HCT116 (cell line): ENCODE data around the gene PEAK1. TPM values are rescaled to one million over a fixed set of nuclear protein-coding genes. Genes with fewer than 3 reads are reported as not detected.

Experiments used
- ATAC-seq: fragments of 200-7000 bp; cut with Tn5 transposase; 2 replicates; pipeline ENCODE4 v1.9.1; 2020; ENCODE audit warnings: mild to moderate bottlenecking, moderate library complexity
- BruUV-seq: library from RNA; stranded (reverse); fragments of 400-500 nt; replicated peaks from 2 replicates; lab custom pipeline; 2021; lab: Mats Ljungman, UMichigan
- CTCF ChIA-PET: fragments of 300-600 bp; sonication (Branson Sonifier 250); formaldehyde crosslinking; loops from one replicate; lab custom pipeline; 2021; ENCODE audit warnings: antibody characterized with exemption; lab: Charles Lee
- POLR2A ChIA-PET: fragments of 300-600, 350-600 bp; sonication (Branson Sonifier 250); formaldehyde crosslinking; loops from one replicate; lab custom pipeline; 2021; ENCODE audit warnings: antibody characterized with exemption; lab: Charles Lee
- RAD21 ChIA-PET, 2 experiments: fragments of 300-600 bp; sonication (Branson Sonifier 250); formaldehyde crosslinking; loops; one replicate each; lab custom pipeline; 2023; ENCODE audit warnings: low total read pairs in 2 of 2; ENCODE audit not compliant: uncharacterized antibody in 2 of 2, unreplicated experiment in 2 of 2, low non-redundant PET in 1 of 2; lab: Charles Lee
- DNase-seq: peaks from one replicate; pipeline ENCODE4 v3.0.0-alpha.2; 2010; ENCODE audit warnings: low read depth, low spot score
- H2AFZ ChIP-seq: fragments of 200-600 bp; shearing (Covaris generic), sonication (generic); 2 replicates; pipeline ENCODE4 v1.6.1; 2017; ENCODE audit warnings: low read depth, mixed run types, mixed read lengths, antibody characterized with exemption, low read length; ENCODE audit not compliant: poor library complexity, severe bottlenecking
- H3K27ac ChIP-seq: 2 replicates; pipeline ENCODE4 v1.5.1; 2012; ENCODE audit warnings: low read depth, low read length
- H3K27me3 ChIP-seq: fragments of 200-600 bp; sonication (generic); 2 replicates; pipeline ENCODE4 v1.6.1; 2016; ENCODE audit warnings: mixed run types, low read length, mixed read lengths; ENCODE audit not compliant: insufficient read depth
- H3K36me3 ChIP-seq, 2 experiments: fragments of 200-500 bp in 1 of 2; fragments of 200-600 bp in 1 of 2; sonication (Bioruptor generic) in 1 of 2; sonication (generic) in 1 of 2; 2 replicates each; pipeline versions ENCODE4 v1.5.1 to v1.6.1; 2014 to 2016; ENCODE audit warnings: low read length in 2 of 2, inconsistent platforms in 1 of 2, mixed read lengths in 1 of 2, mixed run types in 1 of 2; ENCODE audit not compliant: insufficient read depth in 2 of 2, control insufficient read depth in 1 of 2
- H3K4me1 ChIP-seq, 2 experiments: fragments of 200-600 bp in 1 of 2; sonication (generic) in 1 of 2; 2 replicates each; pipeline versions ENCODE4 v1.5.1 to v1.6.1; 2012 to 2017; ENCODE audit warnings: low read length in 2 of 2, inconsistent platforms in 1 of 2, mild to moderate bottlenecking in 1 of 2, mixed read lengths in 1 of 2, mixed run types in 1 of 2, moderate library complexity in 1 of 2; ENCODE audit not compliant: insufficient read depth in 2 of 2, control insufficient read depth in 1 of 2
- H3K4me2 ChIP-seq: fragments of 200-600 bp; sonication (generic); 2 replicates; pipeline ENCODE4 v1.6.1; 2017; ENCODE audit warnings: mixed run types, low read length, mixed read lengths
- H3K4me3 ChIP-seq, 2 experiments: fragments of 200-600 bp in 1 of 2; sonication (generic) in 1 of 2; replicated peaks in 1 of 2; 2 replicates each; pipeline ENCODE4 v1.5.1; 2011 to 2016; ENCODE audit warnings: low read length in 2 of 2, control low read depth in 1 of 2, low read depth in 1 of 2, mild to moderate bottlenecking in 1 of 2, mixed read lengths in 1 of 2, mixed run types in 1 of 2
- H3K79me2 ChIP-seq: fragments of 200-600 bp; sonication (generic); 2 replicates; pipeline ENCODE4 v1.6.1; 2017; ENCODE audit warnings: mild to moderate bottlenecking, mixed run types, low read length, moderate library complexity, mixed read lengths; ENCODE audit not compliant: insufficient read depth
- H3K9ac ChIP-seq: fragments of 200-600 bp; sonication (generic); 2 replicates; pipeline ENCODE4 v1.6.1; 2016; ENCODE audit warnings: low read length, mixed read lengths
- H3K9me2 ChIP-seq: fragments of 200-600 bp; sonication (generic), shearing (Covaris generic); 2 replicates; pipeline ENCODE4 v1.6.1; 2017; ENCODE audit warnings: mixed run types, mild to moderate bottlenecking, moderate library complexity; ENCODE audit not compliant: insufficient read depth
- H3K9me3 ChIP-seq, 2 experiments: fragments of 200-500 bp in 1 of 2; fragments of 200-600 bp in 1 of 2; sonication (Bioruptor generic) in 1 of 2; sonication (generic) in 1 of 2; 2 replicates each; pipeline ENCODE4 v1.6.1; 2014 to 2017; ENCODE audit warnings: low read length in 2 of 2, mixed read lengths in 2 of 2, inconsistent platforms in 1 of 2, low read depth in 1 of 2, mild to moderate bottlenecking in 1 of 2, mixed run types in 1 of 2, moderate library complexity in 1 of 2; ENCODE audit not compliant: control insufficient read depth in 1 of 2, insufficient read depth in 1 of 2
- H4K20me1 ChIP-seq: fragments of 200-600 bp; sonication (generic), shearing (Covaris generic); 2 replicates; pipeline ENCODE4 v1.6.1; 2017; ENCODE audit warnings: mixed run types, mild to moderate bottlenecking, moderate library complexity; ENCODE audit not compliant: insufficient read depth
- CEBPB ChIP-seq: IDR thresholded peaks from 2 replicates; pipeline ENCODE4 v1.6.1; 2012; ENCODE audit warnings: low read depth
- EGR1 ChIP-seq: IDR thresholded peaks from 2 replicates; pipeline ENCODE4 v1.6.1; 2012; ENCODE audit warnings: low read depth
- ELF1 ChIP-seq: IDR thresholded peaks from 2 replicates; pipeline ENCODE4 v1.6.1; 2012; ENCODE audit warnings: low read depth, borderline replicate concordance
- JUND ChIP-seq: IDR thresholded peaks from 2 replicates; pipeline ENCODE4 v1.6.1; 2012
- POLR2A ChIP-seq: IDR thresholded peaks from 2 replicates; pipeline ENCODE4 v1.7.0; 2011; ENCODE audit warnings: borderline replicate concordance; ENCODE audit not compliant: insufficient read depth, insufficient read length; ENCODE audit errors: extremely low read depth
- POLR2AphosphoS5 ChIP-seq: IDR thresholded peaks from 2 replicates; pipeline ENCODE4 v1.6.1; 2011; ENCODE audit warnings: mild to moderate bottlenecking, low read depth, low read length, moderate library complexity
- RAD21 ChIP-seq: IDR thresholded peaks from 2 replicates; pipeline ENCODE4 v1.6.1; 2012; ENCODE audit warnings: low read depth, mild to moderate bottlenecking
- SRF ChIP-seq: IDR thresholded peaks from 2 replicates; pipeline ENCODE4 v1.6.1; 2012; ENCODE audit warnings: low read depth
- YY1 ChIP-seq: IDR thresholded peaks from 2 replicates; pipeline ENCODE4 v1.6.1; 2011; ENCODE audit warnings: low read length, low read depth, moderate library complexity, mild to moderate bottlenecking; ENCODE audit not compliant: insufficient replicate concordance; ENCODE audit errors: extremely low read depth
- intact Hi-C: fragments of 100-400 bp; cut with micrococcal nuclease; formaldehyde crosslinking; loops from 2 replicates; pipeline ENCODE4 v1.10.0; 2022
- total RNA-seq: library from RNA; stranded (reverse); gene quantifications from one replicate; pipeline ENCODE4 v1.2.1, GENCODE V29; 2021; ENCODE audit not compliant: unreplicated experiment
- TF ChIP-seq, protein P1 (sequence below), 3 experiments: fragments of 200-600 bp in 1 of 3; sonication (generic) in 1 of 3; IDR thresholded peaks in 2 of 3; conservative IDR thresholded peaks in 1 of 3; 2 replicates each; pipeline ENCODE4 v1.5.1; 2012 to 2017; ENCODE audit warnings: low read depth in 2 of 3, low read length in 2 of 3, antibody characterized with exemption in 1 of 3, borderline replicate concordance in 1 of 3, control low read depth in 1 of 3, mild to moderate bottlenecking in 1 of 3, mixed read lengths in 1 of 3, mixed run types in 1 of 3, moderate library complexity in 1 of 3; ENCODE audit not compliant: insufficient read depth in 1 of 3
- TF ChIP-seq, protein P2 (sequence below): IDR thresholded peaks from 2 replicates; pipeline ENCODE4 v1.6.1; 2012
- TF ChIP-seq, protein P3 (sequence below): IDR thresholded peaks from 2 replicates; pipeline ENCODE4 v1.6.1; 2012
- TF ChIP-seq, protein P4 (sequence below): IDR thresholded peaks from 2 replicates; pipeline ENCODE4 v1.6.1; 2011; ENCODE audit warnings: mild to moderate bottlenecking, low read length, moderate library complexity; ENCODE audit not compliant: insufficient replicate concordance; ENCODE audit errors: extremely low read depth

The PEAK1 gene
- total RNA-seq, 1 experiment from 2014 or later: 23.4 TPM

DNA sequence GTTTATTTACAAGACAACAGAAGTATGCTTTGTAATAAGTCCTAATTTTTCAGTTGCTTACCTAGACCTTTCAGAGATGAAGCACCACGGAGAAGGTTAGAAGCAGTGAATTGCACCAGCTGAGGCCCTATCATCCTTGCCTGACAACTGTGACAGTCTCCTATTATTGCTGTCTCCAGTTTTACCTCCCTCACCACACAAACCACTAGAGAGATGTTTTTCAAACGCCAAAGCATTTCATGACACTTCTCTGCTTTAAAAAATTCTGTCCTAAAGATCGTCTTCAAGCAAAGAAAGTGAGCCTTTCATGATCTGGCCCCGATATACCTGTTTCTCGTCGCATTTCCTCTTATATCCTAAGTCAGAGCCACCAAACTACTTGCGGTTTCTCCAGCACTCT, 276.7 kb downstream of the PEAK1 start:
- TF ChIP-seq YY1 (no peak), POLR2A (no peak), EGR1 (no peak), JUND (no peak)
- TF ChIP-seq, protein P1, sequence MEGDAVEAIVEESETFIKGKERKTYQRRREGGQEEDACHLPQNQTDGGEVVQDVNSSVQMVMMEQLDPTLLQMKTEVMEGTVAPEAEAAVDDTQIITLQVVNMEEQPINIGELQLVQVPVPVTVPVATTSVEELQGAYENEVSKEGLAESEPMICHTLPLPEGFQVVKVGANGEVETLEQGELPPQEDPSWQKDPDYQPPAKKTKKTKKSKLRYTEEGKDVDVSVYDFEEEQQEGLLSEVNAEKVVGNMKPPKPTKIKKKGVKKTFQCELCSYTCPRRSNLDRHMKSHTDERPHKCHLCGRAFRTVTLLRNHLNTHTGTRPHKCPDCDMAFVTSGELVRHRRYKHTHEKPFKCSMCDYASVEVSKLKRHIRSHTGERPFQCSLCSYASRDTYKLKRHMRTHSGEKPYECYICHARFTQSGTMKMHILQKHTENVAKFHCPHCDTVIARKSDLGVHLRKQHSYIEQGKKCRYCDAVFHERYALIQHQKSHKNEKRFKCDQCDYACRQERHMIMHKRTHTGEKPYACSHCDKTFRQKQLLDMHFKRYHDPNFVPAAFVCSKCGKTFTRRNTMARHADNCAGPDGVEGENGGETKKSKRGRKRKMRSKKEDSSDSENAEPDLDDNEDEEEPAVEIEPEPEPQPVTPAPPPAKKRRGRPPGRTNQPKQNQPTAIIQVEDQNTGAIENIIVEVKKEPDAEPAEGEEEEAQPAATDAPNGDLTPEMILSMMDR (IDR thresholded peaks at IDR 0.05 in 2 of 3, conservative IDR thresholded peaks at IDR 0.05 in 1 of 3; ENCODE audit: borderline replicate concordance in 1 of 3, insufficient read depth in 1 of 3, low read depth in 2 of 3, low read length in 2 of 3): no peak

DNA sequence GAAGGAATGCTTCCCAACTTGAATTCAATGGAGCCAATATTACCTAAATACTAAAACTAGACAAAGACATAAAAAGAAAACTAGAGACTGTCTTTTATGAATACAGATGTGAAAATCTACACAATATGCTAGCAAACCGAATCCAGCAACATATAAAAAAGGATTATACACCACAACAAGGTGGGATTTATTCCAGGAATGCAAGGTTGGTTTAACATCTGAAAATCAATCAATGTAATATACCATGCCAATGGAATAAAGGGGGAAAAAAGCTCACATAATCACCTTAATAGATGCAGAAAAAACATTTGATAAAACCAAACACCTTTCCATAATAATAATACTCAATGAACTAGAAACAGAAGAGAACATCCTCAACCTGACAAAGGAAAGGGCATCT, 279.7 kb downstream of the PEAK1 start:
- H3K79me2 ChIP-seq: no peaks in the 10 kb centered on the region
- ChIA-PET CTCF (no interaction called here), POLR2A (no interaction called here), RAD21 (no interaction called here)
- H3K9me2 ChIP-seq: no peaks in the 10 kb centered on the region; the same call in 1 of the 2 replicates
- H3K4me2 ChIP-seq: no peak overlapping the region
- no TSS peak for BruUV-seq
- no peak overlapping the region for H2AFZ ChIP-seq
- H3K27me3 ChIP-seq: no peaks in the 10 kb centered on the region
- no peak overlapping the region for H3K4me3 ChIP-seq
- no peaks in the 10 kb centered on the region for H3K36me3 ChIP-seq
- H3K27ac ChIP-seq: no peak overlapping the region
- DNase-seq (no peak), ATAC-seq (no peak)
- no peak overlapping the region for H3K9ac ChIP-seq
- H4K20me1 ChIP-seq: no peaks in the 10 kb centered on the region
- H3K9me3 ChIP-seq: peaks cover 4% of the 10 kb centered on the region in 2 experiments; a peak in 1 of 4 replicates
- H3K4me1 ChIP-seq: peaks cover 5 to 10% of the 10 kb centered on the region in 2 experiments; a peak in 3 of 4 replicates
- intact Hi-C loops: no loop called here
- TF ChIP-seq, protein P2, sequence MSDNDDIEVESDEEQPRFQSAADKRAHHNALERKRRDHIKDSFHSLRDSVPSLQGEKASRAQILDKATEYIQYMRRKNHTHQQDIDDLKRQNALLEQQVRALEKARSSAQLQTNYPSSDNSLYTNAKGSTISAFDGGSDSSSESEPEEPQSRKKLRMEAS: no peak
- TF ChIP-seq YY1 (no peak), ELF1 (no peak), CEBPB (no peak), POLR2AphosphoS5 (no peak), SRF (no peak), RAD21 (no peak)
- TF ChIP-seq, protein P3, sequence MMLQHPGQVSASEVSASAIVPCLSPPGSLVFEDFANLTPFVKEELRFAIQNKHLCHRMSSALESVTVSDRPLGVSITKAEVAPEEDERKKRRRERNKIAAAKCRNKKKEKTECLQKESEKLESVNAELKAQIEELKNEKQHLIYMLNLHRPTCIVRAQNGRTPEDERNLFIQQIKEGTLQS: no peak
- TF ChIP-seq, protein P1 (IDR thresholded peaks at IDR 0.05 in 2 of 3, conservative IDR thresholded peaks at IDR 0.05 in 1 of 3; ENCODE audit: borderline replicate concordance in 1 of 3, insufficient read depth in 1 of 3, low read depth in 2 of 3, low read length in 2 of 3): no peak
- TF ChIP-seq, protein P4, sequence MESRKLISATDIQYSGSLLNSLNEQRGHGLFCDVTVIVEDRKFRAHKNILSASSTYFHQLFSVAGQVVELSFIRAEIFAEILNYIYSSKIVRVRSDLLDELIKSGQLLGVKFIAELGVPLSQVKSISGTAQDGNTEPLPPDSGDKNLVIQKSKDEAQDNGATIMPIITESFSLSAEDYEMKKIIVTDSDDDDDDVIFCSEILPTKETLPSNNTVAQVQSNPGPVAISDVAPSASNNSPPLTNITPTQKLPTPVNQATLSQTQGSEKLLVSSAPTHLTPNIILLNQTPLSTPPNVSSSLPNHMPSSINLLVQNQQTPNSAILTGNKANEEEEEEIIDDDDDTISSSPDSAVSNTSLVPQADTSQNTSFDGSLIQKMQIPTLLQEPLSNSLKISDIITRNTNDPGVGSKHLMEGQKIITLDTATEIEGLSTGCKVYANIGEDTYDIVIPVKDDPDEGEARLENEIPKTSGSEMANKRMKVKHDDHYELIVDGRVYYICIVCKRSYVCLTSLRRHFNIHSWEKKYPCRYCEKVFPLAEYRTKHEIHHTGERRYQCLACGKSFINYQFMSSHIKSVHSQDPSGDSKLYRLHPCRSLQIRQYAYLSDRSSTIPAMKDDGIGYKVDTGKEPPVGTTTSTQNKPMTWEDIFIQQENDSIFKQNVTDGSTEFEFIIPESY: no peak

More for the DNA sequence above, 276.7 kb downstream of the PEAK1 start:
- DNase-seq (no peak), ATAC-seq (no peak)
- RAD21 ChIA-PET: no interaction called here
- H3K9me3 ChIP-seq: peaks cover 4% of the 10 kb centered on the region in 2 experiments; a peak in 1 of 4 replicates
- CTCF ChIA-PET: no interaction called here
- no peak overlapping the region for H3K27ac ChIP-seq
- intact Hi-C loops: no loop called here
- H3K4me2 ChIP-seq: no peak overlapping the region
- no TSS peak for BruUV-seq
- H4K20me1 ChIP-seq: no peaks in the 10 kb centered on the region
- no peak overlapping the region for H2AFZ ChIP-seq
- peaks cover 5 to 10% of the 10 kb centered on the region in 2 experiments; a peak in 3 of 4 replicates for H3K4me1 ChIP-seq
- POLR2A ChIA-PET: no interaction called here
- H3K79me2 ChIP-seq: no peaks in the 10 kb centered on the region
- H3K4me3 ChIP-seq: no peak overlapping the region
- no peak overlapping the region for H3K9ac ChIP-seq
- no peaks in the 10 kb centered on the region; the same call in 1 of the 2 replicates for H3K9me2 ChIP-seq
- H3K36me3 ChIP-seq: no peaks in the 10 kb centered on the region
- no peaks in the 10 kb centered on the region for H3K27me3 ChIP-seq
